HG03095 (cell line): ENCODE measurements around the gene SLC16A6.
"Not testable (repeated sequence)": the region's sequence is repeated elsewhere in the genome, so short reads cannot be mapped to it uniquely, and the experiment has no call there.

ENCODE experiments used
- ATAC-seq: cut with Tn5 transposase; IDR thresholded peaks from one replicate; pipeline ENCODE4 v1.9.1; 2021; ENCODE audit warnings: moderate library complexity; ENCODE audit not compliant: unreplicated experiment

Gene SLC16A6

DNA sequence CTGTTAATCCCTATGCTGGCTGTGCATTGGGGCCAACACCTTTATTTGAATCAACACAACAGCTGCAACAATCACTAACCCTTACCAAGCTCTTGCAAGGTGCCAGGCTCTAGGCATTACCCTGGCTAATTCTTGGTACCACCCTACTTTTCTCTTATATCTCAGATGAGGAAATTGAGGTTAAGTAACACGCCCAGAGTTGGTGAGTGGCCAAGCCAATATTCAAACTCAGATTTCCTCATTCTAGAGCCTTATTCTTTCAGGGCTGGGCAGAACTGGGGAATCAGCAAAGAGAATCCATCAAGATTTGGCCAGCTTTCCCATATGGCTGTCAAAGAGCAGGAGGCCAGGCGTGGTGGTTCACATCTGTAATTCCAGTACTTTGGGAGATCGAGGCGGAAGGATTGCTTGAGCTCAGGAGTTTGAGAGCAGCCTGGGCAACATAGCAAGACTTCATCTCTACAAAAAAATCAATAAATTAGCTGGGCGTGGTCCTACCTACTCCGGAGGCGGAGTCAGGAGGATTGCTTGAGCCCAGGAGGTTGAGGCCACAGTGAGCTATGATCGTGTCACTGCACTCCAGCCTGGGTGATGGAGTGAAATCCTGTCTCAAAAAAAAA is 24.1 kb upstream of the SLC16A6 start:
- no peak for ATAC-seq

DNA sequence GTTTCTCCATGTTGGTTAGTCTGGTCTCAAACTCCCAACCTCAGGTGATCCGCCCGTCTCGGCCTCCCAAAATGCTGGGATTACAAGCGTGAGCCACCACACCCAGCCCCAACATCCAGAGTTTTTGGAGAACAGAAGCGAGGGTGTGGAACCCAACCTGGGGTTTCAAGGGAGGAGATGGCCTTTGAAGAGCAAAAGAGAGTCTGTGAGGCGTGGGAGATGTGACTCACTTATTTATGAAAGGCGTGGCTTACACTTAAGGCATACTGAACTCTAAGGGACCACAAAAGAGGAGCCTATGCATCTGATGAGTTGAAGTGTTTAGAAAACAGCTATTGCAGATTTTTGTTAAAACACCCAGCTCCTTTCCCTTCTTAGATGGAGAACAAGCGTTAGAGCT is 19.2 kb upstream of the SLC16A6 start:
- ATAC-seq = no peak

DNA sequence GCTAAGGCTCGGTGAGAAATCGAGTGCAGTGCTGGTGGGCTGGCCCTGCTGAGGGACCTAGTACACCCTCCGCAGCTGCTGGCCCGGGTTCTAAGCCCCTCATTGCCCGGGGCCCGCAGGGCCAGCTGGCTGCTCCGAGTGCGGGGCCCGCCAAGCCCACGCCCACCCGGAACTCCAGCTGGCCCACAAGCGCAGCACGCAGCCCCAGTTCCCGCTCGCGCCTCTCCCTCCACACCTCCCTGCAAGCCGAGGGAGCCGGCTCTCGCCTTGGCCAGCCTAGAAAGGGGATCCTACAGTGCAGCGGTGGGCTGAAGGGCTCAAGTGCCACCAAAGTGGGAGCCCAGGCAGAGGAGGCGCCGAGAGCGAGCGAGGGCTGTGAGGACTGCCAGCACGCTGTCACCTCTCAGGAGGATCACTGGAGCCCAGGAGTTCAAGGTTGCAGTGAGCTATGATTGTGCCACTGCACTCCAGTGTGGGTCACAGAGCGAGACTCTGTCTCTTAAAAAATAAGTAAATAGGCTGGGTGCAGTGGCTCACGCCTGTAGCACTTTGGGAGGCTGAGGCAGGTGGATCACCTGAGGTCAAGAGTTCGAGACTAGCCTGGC is 18.2 kb upstream of the SLC16A6 start:
- ATAC-seq = not testable (repeated sequence)

DNA sequence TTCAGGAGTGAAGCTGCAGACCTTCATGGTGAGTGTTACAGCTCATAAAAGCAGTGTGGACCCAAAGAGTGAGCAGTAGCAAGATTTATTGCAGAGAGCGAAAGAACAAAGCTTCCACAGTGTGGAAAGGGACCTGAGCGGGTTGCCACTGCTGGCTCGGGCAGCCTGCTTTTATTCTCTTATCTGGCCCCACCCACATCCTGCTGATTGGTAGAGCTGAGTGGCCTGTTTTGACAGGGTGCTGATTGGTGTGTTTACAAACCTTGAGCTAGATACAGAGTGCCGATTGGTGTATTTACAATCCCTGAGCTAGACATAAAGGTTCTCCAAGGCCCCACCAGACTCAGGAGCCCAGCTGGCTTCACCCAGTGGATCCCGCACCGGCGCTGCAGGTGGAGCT is 17.6 kb upstream of the SLC16A6 start:
- not testable (repeated sequence) for ATAC-seq

DNA sequence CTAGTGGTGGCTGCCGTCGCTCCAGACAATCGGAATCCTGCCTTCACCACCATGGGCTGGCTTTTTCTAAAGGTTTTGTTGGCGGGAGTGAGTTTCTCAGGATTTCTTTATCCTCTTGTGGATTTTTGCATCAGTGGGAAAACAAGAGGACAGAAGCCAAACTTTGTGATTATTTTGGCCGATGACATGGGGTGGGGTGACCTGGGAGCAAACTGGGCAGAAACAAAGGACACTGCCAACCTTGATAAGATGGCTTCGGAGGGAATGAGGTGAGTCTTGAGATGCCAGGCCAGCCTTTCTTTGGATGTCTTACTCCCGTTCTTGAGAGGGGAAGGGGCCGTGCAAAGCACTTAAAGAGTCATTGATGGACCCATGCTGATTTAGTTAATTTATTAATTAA is 16.5 kb upstream of the SLC16A6 start:
- ATAC-seq = no peak

DNA sequence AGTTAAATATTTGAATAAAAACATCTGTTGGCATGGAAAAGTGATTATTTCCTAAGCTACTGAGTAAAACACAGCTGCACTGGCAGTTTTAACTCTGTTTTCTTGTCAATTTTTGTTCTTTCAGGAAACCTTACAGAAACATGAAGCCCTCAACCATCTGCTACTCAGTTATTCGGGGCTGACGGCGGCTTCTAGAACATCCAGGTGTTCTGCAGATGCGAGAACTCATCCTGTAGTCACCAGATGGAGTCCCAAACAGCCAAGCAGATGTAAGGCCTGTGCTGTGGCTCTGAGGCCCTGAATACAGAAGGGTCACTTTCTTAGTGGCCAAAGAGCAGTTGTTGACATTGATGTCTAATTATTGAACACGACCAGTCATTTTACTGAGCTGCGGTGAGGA is 15.9 kb upstream of the SLC16A6 start:
- ATAC-seq = no peak

DNA sequence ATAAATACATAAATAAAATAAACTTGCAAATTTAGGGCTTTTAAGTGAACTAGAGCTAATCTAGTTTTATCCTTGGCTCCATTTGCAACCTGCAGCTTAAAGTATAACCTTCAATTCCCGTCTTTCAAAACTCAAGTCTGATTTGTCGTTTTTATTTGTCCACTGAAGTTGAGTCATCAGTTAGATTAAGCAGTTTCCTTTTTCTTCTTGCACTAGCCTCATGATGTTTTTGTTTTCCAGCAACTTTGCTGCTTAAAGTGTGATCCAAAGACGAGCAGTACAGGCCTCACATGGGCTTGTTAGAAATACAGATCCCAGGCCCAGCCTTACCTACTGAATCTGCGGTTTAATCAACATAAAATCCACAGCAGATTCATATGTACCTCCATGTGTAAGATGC is 14.2 kb upstream of the SLC16A6 start:
- no peak for ATAC-seq

DNA sequence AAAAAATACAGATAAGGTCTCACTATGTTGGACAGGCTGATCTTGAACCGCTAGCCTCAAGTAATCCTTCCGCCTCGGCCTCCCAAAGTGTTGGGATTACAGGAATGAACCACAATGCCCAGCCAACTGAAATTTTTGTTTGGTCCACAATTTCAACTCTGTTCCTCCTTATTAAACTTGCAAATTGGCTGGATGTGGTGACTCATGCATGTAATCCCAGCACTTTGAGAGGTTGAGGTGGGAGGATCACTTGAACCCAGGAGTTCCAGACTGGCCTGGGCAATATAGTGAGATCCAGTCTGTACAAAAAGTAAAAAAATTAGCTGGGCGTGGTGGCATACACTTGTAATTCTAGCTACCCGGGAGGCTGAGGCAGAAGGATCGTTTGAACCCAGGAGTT is 13.8 kb upstream of the SLC16A6 start:
- no peak for ATAC-seq

DNA sequence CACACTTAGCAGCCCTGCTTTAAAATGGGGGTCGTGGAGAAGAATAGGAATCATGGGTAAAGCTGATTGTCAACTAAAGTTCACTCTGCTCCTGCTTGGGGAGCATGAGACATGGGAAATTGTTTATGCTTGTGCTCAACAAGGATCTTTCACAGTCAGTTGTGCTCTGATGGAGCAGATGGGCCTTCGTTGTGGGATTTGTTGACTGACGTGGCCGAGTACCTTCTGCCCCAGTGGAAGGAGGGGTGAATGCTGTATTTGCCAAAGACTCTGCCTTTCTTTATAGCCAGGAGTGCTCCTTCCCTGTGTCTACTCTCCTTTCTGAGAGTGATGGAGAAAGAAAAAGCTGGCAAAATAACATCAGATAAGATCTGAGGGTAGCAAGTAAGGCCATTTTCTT is 11.7 kb upstream of the SLC16A6 start:
- ATAC-seq = no peak

DNA sequence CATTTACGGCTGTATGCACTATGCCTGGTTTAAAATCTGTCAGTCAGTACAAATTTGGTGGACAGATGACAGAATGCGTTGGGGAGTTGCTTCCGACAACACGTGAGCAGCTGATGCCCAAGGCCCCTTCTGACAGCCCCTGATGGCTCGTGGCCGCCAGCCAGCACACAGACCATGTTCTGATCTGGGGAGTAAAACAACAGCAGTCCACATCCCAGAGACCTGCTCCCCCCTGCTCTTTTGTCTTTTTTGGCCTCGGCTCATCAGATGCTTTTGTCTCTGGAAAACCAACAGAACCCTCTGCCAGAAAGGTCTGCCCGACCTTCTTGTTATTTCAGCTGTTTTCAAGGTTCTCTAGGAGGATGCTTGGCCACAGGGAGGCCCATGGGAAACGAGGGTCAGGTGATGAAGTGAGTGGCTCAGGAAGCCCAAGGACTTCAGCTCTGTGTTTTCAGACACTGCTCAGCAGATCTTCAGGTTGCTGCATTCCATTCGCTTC is 11.2 kb upstream of the SLC16A6 start:
- ATAC-seq = no peak

DNA sequence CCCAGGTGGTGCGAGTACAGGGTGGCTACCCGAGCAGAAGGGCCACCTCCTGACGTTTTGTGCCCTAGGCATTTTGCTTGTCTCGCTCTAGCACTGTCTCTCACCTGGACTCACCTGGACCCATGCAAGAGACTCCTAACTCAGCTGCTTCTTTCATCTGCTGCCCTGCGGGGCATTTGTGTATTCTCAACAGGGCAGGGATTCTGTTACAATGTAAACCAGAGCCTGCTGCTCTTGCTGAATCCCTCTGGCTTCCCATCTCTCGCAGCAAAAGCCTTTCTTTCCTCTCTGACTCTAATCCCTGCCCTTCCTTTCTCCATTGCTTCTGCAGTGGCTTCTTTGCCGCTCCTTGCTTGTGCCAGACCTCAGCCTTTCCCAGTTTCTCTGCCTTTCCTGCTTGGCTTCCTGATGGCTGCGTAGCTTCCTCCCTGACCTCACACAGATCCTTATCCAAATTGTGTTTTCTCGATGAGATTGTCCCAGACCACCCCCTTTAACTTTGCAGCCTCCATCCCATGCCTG is 10.6 kb upstream of the SLC16A6 start:
- ATAC-seq = no peak

DNA sequence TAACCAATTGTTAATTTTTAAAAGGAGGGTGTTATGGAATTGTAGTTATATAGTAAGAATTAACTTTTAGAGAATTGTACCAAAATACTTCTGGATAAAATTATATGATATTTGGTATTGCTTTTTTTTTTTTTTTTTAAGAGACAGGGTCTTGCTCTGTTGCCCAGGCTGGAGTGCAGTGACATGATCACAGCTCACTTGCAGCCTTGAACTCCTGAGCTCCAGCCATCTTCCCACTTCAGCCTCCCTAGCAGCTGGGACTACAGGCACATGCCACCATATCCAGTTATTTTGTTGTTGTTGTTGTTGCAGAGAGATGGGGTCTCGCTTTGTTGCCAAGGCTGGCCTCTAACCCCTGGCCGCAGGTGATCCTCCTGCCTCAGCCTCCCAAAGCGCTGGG is 8.9 kb upstream of the SLC16A6 start:
- no peak for ATAC-seq

DNA sequence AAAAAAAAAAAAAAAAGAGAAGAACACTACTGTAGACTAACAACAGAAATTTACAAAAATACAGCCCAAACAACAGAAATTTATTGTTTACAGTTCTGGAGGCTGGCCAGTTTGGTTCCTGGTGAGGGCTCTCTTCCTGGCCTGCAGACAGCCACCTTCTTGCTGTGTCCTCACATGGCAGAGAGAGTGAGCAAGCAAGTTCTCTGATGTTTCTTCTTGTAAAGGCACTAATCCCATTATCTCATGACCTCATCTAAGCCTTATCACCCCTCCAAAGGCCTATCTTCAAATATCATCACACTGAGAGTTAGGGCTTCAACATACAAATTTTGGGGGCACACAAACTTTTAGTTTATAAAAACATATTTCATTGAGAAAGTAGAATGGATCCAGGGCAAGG is 7.7 kb upstream of the SLC16A6 start:
- no peak for ATAC-seq

DNA sequence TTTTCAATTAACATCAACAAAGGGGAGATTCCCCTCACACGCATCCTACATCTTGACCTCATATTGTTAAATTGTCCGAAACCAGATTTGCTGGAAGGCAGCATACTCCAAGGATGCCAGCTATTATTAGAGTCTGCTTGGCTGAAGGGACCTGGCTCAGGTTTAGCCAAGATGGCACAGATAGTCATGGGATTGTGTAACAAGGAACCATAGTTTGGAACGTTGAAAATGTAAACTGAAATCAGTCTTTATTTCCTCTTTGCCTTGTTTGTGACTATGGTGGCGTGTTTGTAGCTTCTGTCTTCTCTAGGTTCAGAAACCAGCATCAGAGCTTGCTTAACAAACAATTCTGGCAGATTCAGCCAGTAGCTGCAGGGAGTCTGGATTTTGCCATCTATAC is 6.3 kb upstream of the SLC16A6 start:
- no peak for ATAC-seq

DNA sequence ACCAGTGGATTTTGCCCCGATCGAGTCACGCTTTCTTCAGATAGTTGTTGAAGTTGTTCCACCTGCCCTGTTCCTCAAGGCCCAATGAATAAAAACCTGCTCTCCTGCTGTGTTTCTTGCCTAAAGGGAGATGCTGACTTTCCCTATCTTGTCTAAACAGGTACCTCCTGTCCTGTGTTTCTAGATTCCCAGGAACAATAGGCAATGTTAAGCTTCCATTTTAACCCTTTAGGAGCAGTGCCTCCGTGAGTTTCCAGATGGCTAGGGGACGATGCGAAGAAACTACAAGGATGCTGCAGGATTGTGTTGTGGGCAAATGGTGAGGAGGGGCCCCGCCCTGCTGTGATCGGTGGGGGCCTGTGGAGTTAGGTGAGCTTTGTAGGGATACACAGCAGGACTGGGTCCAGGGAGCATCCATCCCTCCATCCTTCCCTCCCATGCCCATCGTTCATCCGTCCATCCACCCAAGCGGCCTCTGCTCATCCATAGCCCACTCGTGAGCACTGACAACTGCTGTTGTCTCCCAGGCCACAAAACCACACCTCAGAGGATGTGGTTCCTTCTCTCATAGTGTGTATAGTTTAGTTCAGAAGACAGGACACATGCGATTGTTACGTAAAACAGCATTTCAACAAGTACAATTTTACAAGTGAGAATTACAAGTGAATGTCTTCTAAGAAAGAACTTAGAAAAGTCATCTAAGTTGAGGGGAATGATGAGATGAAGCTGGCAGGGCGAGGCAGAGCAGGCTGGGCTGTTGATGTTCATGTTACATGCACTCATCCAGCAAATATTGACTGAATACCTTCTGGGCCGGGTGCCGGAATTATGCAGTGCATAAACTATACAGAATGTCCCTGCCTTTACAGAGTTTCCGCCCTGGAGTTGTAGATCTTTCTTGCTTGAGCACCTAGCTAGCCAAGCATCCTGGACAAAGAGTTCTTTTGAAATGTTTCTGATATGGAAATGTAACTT is 5.6 kb upstream of the SLC16A6 start:
- ATAC-seq = no peak

DNA sequence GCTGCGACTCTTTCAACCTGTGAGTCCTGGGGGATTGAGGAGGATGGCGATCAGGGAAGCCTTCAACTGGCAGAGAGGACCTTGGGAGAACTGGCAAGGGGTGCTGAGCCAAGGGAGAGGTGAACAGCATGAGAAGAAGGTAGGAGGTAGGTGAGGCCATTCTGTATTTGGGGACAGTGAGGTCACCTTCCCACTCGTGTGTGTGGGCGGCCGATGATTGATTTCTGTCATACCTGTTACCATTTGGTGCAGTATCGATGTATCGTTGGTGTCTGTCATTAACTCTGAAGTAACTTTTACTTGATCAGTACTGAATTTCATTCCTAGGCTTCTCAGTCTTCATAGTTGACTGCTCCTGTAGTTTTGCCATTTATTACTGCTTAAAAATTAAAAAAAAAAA is 4.2 kb upstream of the SLC16A6 start:
- no peak for ATAC-seq

DNA sequence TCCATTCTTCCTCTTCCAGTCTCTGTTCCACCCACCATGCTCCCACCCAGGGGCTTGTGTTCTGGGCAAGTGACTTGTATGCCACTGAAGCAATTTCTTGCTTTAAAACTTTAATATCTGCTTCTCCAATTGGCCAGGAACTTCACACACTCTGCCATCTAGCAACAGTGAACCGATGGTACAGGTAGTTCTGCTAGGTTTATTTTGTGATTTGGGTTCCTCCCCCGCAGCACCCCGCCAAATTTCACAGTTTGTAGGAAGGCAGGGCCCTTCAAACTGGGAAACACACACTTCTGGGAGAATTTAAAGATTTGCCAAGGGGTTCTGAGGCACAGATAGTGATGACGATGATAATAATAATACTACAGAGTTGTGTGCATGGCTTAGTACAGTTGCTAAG is 3.7 kb upstream of the SLC16A6 start:
- no peak for ATAC-seq

DNA sequence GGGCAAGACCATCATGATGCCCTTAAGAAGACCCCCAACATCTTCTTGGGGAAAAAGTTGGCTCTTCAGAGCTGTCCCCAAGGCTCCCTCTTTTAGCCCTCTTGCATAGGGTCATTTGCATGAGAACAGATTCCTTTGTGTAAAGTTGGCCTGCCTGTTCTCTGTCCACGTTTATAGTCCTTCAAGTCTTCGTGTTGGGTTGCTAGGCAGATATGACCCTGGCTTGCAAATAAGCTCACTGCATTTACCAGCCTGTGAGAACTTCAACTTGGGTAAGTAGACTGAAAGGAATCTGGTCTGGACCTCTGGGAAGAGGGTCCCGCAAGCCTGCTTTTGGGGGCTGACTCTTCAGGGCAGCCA is 3.2 kb upstream of the SLC16A6 start:
- ATAC-seq = no peak

DNA sequence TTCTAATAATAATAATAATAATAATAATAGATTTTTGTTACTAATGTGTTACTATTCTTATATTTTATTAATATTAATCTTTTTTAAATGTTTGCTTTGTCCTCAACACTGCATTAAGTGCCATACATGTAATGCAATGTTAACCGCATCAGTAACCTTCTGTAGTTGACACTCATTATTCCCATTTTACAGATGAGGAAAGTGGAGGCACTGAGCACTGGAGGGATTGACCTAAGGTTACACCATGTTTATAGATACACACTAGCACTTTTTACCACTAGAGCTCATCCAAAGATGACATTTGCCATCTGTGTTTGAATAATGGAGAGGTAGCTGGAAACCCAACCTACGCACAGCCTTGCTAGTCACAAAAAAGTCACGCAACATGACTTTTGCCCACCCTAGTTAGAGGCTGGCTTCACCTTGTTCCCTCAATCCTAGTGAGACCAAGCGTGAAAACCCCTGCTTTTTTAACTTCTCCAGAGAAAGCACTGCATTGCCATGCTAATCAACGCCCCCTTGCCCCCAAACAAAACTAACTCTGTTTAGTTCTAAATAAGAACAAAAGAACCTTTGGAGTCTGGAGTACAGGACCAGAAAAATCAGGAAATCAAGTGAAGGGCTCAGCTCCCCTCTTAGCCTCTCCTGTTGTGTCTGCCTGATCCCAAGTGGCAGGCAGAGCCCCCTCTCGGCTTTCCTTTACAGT is 2.7 kb upstream of the SLC16A6 start:
- no peak for ATAC-seq

DNA sequence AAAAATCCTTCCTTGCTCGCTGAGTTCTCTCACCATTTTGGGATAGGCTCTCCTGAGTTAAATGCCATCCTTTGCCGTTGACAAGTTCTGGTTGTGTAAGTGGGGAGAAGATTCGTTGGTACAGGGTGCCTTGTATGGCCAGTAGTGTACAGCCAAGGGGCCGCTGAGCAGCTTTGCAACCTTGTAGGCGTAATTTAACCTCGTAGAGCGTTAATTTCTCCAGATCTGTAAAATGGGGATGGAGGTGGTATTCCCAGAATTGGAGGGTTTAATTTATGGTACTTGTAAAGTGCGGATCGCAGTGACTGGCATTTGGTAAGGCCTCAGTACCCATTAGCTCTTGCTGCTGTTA is 1.7 kb upstream of the SLC16A6 start:
- no peak for ATAC-seq
